Stimulated activated CD4-positive, alpha-beta T cell treated with anti-CD3 and anti-CD28 coated beads, Interleukin-15, amount 100 ng/mL, for 24 hours (primary cell): ENCODE results near the gene SEC16A.

Experiments
- DNase-seq: peaks from one replicate; pipeline ENCODE4 v3.0.0-alpha.2; 2020

Gene SEC16A

GRCh38 chr9:136482793-136483588 lies at the start of gene SEC16A:
Gene SEC16A, minus strand, starts transcription at chr9:136483040. Its CDS starts 5,425 bp downstream, at chr9:136477615.
- peak; percentile 100 for DNase-seq

GRCh38 chr9:136531904-136532798 lies 49.3 kb upstream of the SEC16A start:
- DNase-seq, result peak; percentile 41

GRCh38 chr9:136531186-136531903 lies 48.5 kb upstream of the SEC16A start:
- DNase-seq, result no peak

DNA sequence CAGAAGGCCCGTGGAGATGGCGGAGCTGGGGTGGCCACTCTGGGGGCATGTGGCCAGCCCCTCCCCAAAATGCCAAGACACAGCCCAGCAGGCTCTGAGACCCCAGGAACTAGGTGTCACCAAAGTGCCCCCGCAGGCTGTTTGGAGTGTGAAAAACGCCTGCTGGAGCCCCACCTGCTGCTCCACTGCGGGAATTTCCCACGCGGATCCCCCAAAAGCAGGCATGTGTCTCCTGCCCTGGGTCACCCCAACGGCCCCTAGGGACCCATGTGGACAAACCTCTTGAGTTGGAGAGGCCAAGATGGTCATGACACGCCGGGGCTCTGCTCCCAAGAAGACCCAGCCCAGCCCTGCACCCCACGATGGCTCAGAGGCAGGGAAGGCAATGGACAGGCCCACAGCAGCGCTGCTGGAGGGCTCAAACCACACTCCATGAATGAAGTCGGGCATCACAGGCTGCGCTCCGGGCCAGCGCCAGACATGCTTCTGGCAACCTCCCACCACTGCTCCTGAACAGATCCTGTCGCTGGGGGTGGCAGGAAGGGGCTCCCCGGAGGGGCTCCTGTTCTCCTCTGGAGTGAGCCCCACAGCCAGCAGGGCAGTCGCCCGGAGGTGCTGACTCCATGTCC lies 47.7 kb upstream of the SEC16A start:
- DNase-seq, result no peak

GRCh38 chr9:136529516-136530460 lies 46.9 kb upstream of the SEC16A start:
- no peak for DNase-seq

- no peak for DNase-seq
These were observed 46.0 kb upstream of the SEC16A start for GRCh38 chr9:136528716-136529341.

GRCh38 chr9:136527721-136528710 lies 45.2 kb upstream of the SEC16A start:
- DNase-seq, result no peak

GRCh38 chr9:136527131-136527530 lies 44.3 kb upstream of the SEC16A start:
- no peak for DNase-seq

- no peak for DNase-seq
These were observed 43.8 kb upstream of the SEC16A start for GRCh38 chr9:136526625-136527066.

DNA sequence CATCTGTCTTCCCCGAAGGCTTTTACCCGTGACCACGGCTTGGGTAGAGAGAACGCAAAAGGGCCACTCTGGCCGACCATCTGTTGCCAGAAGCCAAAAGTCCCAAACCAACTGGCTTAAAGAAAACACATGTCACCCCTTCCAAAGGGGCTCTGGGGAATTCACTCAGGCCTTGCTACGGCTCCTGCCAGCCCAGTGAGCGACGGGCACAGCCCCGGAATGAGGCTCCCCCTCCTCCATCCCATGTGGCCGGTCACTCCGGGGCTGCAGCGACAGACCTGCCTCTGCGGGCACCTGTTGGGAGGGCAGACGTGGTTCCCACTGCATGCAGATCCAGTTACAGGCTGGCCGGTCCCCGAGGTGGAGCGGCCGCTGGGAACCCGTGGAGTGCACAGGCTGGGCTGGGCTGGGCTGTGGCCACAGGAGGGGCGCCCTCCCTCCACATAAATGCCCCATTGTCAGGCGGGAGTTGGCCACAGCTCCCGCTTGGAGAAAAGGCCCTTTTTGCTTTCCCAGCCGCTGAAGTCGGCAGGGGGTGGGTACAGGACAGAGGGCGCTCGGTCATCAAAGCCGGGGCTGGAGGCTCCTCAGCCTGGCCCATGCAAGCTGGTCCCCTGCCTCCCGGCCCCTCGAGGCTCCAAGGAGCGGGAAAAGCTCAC lies 43.1 kb upstream of the SEC16A start:
- no peak for DNase-seq

GRCh38 chr9:136525207-136525606 lies 42.4 kb upstream of the SEC16A start:
- DNase-seq, result no peak

DNA sequence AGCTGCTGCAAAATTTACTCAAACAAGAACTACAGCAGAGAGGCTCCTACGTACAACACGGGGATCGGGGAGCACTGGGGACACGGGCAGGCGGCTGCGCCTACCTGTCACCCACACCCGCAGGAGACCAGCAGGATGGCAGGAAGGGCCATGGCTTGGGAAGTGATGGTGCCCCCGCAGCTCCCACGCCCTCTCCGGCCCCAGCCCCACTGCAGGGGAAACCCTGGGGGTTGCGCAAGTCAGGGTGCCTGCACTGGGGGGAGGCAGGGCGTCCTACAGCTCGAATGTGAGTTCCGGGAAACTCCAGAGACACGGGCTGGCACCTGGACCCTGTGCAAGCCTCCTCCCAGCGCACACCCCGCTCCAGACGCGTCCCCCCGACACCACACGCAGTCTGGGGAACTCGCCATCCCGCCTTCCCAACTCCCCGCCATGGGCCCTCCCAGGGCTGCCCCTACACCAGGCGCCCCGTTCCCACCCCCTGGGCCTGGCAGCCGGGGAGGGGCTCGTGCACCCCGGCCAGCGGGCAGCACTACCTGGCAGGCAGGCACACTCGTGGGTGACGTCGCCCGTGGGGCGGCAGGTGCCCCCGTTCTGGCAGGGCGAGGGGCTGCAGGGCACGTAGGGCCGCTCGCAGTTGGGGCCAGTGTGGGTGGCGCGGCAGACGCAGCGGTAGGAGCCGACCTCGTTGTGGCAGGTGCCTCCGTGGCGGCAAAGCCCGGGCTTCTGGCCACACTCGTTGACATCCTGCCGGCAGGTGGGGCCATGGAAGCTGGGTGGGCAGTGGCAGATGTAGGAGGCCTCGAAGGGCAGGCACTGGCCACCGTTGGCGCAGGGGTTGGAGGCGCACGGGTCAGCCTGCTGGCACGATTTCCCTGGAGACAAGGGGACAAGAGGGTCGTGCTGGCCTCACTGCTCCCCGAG lies 39.7 kb upstream of the SEC16A start:
- DNase-seq, result no peak

DNA sequence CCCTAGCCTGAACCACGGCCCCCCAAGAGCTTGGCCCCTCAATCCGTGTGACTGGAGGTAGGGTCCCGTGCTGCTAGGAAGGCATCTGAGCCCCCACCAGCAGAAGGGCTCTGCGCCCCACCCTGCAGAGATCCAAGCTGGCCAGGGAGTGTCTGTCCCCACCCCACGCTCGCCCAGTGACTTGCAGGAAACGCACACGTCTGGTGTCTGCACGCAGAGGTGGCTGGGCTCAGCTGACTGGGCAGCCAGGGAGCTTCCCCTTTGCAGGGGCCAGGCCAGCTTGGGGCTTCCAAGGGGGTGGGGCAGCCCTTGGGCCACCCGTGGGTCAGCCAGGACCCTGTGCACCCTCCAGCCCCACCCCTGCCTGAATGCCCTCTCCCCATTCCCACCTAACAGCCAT lies 38.7 kb upstream of the SEC16A start:
- no peak for DNase-seq

DNA sequence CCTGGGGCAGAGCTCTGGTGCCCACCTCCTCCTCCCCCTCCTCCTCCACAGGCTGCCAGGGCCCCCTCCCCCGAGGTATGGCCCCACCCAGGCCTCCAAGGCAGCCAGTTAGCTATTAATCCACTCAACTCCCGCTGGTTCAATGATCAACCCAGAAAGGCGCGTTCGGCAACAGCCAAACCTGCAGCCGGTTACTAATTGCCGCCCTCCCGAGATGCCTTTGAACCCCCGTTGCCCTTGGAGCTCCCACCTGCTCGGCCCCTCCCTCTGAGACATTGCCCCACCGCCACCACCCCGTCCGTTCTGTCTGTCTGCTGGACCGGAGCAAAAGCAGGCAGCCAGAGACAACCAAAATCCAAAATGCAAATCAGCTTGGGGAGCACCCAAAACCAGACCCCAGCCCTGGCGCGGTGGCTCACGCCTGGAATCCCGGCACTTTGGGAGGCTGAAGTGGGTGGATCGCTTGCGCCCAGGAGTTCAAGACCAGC lies 37.3 kb upstream of the SEC16A start:
- DNase-seq, result no peak

- DNase-seq, result no peak
These were observed 36.6 kb upstream of the SEC16A start for GRCh38 chr9:136519263-136520052.

- DNase-seq, result no peak
These were observed 35.8 kb upstream of the SEC16A start for GRCh38 chr9:136518623-136519022.

DNA sequence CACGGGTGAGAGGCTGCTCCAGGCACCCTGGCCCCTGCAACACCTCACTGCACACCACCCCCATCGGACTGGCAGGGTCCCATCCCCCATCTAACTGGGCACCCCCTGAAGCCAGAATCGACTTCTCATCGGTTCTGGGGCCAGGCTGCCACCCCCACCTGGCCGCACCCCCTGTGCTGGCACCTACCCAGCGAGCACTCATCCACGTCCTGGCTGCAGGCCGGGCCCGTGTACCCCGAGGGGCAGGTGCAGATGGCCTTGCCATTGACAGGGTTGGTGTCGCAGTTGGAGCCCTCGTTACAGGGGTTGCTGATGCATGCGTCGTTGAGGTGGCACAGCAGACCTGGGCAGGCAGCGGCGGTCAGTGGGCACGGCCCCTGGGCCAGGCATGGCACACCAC lies 35.1 kb upstream of the SEC16A start:
- DNase-seq, result no peak
